ENCODE results near the gene SRSF2.

The SRSF2 gene

DNA sequence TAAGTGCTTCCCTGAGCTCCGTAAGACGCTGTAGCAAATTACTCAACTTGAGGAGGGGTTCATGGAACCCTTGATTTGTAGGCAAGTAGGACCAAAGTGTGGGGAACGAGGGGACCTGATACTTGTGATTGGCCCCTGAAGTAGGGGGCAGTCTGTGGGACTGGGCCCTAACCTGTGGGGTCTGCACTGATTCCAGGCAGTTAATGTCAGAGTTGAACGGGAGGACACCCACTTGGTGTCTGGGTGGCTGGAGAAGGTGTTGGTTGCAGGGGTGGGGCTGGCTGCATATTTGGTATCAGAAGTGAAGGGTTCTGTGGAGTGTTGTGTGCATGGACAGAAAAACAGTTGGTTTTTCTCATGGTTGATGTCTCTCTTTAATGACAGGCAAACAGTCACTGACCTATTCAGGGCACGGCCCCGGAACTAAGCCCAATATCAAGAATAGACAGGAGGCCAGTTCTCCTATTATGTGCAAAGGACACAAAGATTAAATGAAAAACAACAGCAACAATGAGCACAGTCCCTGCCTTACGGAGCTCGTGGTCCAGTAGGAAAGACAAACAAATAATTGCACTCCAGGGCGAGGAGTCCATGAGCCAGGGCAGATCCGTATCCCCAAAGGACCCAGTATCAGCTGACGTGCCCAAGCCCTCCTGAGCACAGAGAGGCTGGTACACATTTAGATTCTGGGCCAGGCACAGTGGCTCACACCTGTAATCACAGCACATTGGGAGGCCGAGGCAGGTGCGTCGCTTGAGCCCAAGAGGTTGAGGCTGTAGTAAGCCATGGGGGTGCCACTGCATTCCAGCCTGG, 45.5 kb downstream of the SRSF2 start:
- Histone ChIP-seq H3K9ac (ENCODE audit: low read depth, low read length, poor library complexity, severe bottlenecking) (no peak overlapping the region), H3K4me1 (ENCODE audit: insufficient read depth, low read length, poor library complexity, severe bottlenecking) (no peaks in the 10 kb centered on the region)

DNA sequence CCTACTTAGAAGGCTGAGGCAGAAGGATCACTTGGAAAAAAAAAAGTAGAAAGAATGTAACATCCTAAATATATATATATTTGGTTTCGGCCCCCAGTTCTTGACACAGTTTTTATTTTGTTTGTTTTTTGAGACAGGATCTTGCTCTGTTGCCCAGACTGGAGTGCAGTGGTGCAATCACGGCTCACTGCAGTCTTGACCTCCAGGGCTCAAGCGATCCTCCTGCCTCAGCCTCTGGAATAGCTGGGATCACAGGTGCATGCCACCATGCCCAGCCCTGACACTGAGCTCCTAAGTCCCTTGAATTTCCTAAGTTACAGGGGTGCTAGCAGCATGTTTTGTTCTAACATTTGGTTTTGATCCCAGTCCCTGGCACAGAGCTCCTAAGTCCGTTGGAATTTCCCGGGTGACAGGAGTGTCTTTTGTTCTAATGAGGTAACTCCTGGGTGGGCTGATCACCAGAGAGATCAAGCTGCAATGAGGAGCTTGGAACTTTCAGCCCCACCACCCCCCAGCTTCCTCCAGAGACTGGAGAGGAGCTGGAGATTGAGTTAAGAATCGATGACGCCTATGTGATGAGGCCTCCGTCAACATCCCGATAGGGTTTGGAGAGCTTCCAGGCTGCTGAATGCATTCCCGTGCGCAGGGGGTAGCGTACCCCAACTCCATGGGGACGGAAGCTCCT, 46.4 kb downstream of the SRSF2 start:
- Histone ChIP-seq H3K9me2 (replicated peaks; ENCODE audit: low read depth, low read length) (no peaks in the 10 kb centered on the region), H3K4me2 (ENCODE audit: low read depth, low read length, poor library complexity, severe bottlenecking) (no peak overlapping the region), H3K79me2 (ENCODE audit: insufficient read depth, low read length) (no peaks in the 10 kb centered on the region), H3F3A (ENCODE audit: low read depth) (no peaks in the 10 kb centered on the region), H3K9me3 (ENCODE audit: insufficient read depth, low read depth, low read length) (no peaks in the 10 kb centered on the region), H2AFZ (ENCODE audit: low read length) (no peak overlapping the region), H3K9ac (ENCODE audit: low read depth, low read length, poor library complexity, severe bottlenecking) (no peak overlapping the region), H4K20me1 (ENCODE audit: insufficient read depth, low read length, poor library complexity, severe bottlenecking) (no peaks in the 10 kb centered on the region), H3K4me3 (ENCODE audit: low read length, poor library complexity, severe bottlenecking) (no peak overlapping the region), H3K27me3 (ENCODE audit: insufficient read depth, low read length, poor library complexity, severe bottlenecking) (no peaks in the 10 kb centered on the region), H3K36me3 (ENCODE audit: insufficient read depth, low read length) (no peaks in the 10 kb centered on the region), H3K4me1 (ENCODE audit: insufficient read depth, low read length, poor library complexity, severe bottlenecking) (no peaks in the 10 kb centered on the region)
- TF ChIP-seq, protein P1, sequence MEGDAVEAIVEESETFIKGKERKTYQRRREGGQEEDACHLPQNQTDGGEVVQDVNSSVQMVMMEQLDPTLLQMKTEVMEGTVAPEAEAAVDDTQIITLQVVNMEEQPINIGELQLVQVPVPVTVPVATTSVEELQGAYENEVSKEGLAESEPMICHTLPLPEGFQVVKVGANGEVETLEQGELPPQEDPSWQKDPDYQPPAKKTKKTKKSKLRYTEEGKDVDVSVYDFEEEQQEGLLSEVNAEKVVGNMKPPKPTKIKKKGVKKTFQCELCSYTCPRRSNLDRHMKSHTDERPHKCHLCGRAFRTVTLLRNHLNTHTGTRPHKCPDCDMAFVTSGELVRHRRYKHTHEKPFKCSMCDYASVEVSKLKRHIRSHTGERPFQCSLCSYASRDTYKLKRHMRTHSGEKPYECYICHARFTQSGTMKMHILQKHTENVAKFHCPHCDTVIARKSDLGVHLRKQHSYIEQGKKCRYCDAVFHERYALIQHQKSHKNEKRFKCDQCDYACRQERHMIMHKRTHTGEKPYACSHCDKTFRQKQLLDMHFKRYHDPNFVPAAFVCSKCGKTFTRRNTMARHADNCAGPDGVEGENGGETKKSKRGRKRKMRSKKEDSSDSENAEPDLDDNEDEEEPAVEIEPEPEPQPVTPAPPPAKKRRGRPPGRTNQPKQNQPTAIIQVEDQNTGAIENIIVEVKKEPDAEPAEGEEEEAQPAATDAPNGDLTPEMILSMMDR (conservative IDR thresholded peaks at IDR 0.05; ENCODE audit: low read length), result no peak
- TF ChIP-seq EZH2phosphoT487 (IDR thresholded peaks at IDR 0.05; ENCODE audit: borderline replicate concordance), result no peak

More for the DNA sequence above, 45.5 kb downstream of the SRSF2 start:
- H3K36me3 ChIP-seq (ENCODE audit: insufficient read depth, low read length), result no peaks in the 10 kb centered on the region
- H4K20me1 ChIP-seq (ENCODE audit: insufficient read depth, low read length, poor library complexity, severe bottlenecking), result no peaks in the 10 kb centered on the region
- no peak overlapping the region for H3K4me2 ChIP-seq (ENCODE audit: low read depth, low read length, poor library complexity, severe bottlenecking)
- H3F3A ChIP-seq (ENCODE audit: low read depth), result no peaks in the 10 kb centered on the region
- H3K27me3 ChIP-seq (ENCODE audit: insufficient read depth, low read length, poor library complexity, severe bottlenecking), result no peaks in the 10 kb centered on the region
- no peaks in the 10 kb centered on the region for H3K79me2 ChIP-seq (ENCODE audit: insufficient read depth, low read length)
- H3K9me3 ChIP-seq (ENCODE audit: insufficient read depth, low read depth, low read length), result no peaks in the 10 kb centered on the region
- no peak overlapping the region for H3K4me3 ChIP-seq (ENCODE audit: low read length, poor library complexity, severe bottlenecking)
- H3K9me2 ChIP-seq (replicated peaks; ENCODE audit: low read depth, low read length), result no peaks in the 10 kb centered on the region
- H2AFZ ChIP-seq (ENCODE audit: low read length), result no peak overlapping the region
- no peak for TF ChIP-seq EZH2phosphoT487 (IDR thresholded peaks at IDR 0.05; ENCODE audit: borderline replicate concordance)
- TF ChIP-seq, protein P1 (conservative IDR thresholded peaks at IDR 0.05; ENCODE audit: low read length), result no peak

DNA sequence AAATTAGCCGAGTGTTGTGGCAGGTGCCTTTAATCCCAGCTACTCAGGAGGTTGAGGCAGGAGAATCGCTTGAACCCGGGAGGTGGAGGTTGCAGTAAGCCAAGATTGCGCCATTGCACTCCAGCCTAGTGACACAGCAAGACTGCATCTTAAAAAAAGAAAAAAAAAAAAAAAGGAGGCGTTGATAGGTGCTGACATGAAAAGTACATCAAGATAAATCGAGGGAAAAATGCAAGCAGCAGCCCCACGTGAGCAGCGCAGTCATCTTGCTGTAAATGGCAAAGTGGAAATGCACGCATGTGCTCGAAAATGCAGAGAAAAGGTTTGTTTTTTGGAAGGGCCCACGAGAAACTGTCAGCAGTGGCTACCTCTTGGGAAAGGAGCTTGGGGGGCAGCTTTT, 47.3 kb downstream of the SRSF2 start:
- Histone ChIP-seq H3K36me3 (ENCODE audit: insufficient read depth, low read length) (no peaks in the 10 kb centered on the region), H2AFZ (ENCODE audit: low read length) (no peak overlapping the region), H3K79me2 (ENCODE audit: insufficient read depth, low read length) (no peaks in the 10 kb centered on the region), H3K9ac (ENCODE audit: low read depth, low read length, poor library complexity, severe bottlenecking) (no peak overlapping the region), H3K4me1 (ENCODE audit: insufficient read depth, low read length, poor library complexity, severe bottlenecking) (no peaks in the 10 kb centered on the region), H3K27me3 (ENCODE audit: insufficient read depth, low read length, poor library complexity, severe bottlenecking) (no peaks in the 10 kb centered on the region), H3K4me2 (ENCODE audit: low read depth, low read length, poor library complexity, severe bottlenecking) (no peak overlapping the region), H3K9me2 (replicated peaks; ENCODE audit: low read depth, low read length) (no peaks in the 10 kb centered on the region), H4K20me1 (ENCODE audit: insufficient read depth, low read length, poor library complexity, severe bottlenecking) (no peaks in the 10 kb centered on the region), H3F3A (ENCODE audit: low read depth) (no peaks in the 10 kb centered on the region), H3K4me3 (ENCODE audit: low read length, poor library complexity, severe bottlenecking) (no peak overlapping the region), H3K9me3 (ENCODE audit: insufficient read depth, low read depth, low read length) (no peaks in the 10 kb centered on the region)
- no peak for TF ChIP-seq EZH2phosphoT487 (IDR thresholded peaks at IDR 0.05; ENCODE audit: borderline replicate concordance)
- TF ChIP-seq, protein P1 (conservative IDR thresholded peaks at IDR 0.05; ENCODE audit: low read length), result no peak
